AG04450 (cell line): ENCODE measurements around the gene SELPLG. TPM values are rescaled to one million over a fixed set of nuclear protein-coding genes. Genes with fewer than 3 reads are reported as not detected.
"Not testable (repeated sequence)": the region's sequence is repeated elsewhere in the genome, so short reads cannot be mapped to it uniquely, and the experiment has no call there.

ENCODE experiments used
- CTCF ChIA-PET: fragments of 300-600, 350-600 bp; formaldehyde crosslinking; extraction: SDS; loops from one replicate; lab custom pipeline; 2022; ENCODE audit warnings: antibody characterized with exemption, inconsistent platforms; lab: Charles Lee
- POLR2A ChIA-PET: fragments of 350-600 bp; formaldehyde crosslinking; extraction: SDS; loops from one replicate; lab custom pipeline; 2021; ENCODE audit warnings: antibody characterized with exemption, inconsistent platforms; lab: Yijun Ruan, JAX
- DNase-seq: peaks from one replicate; pipeline ENCODE4 v3.0.0-alpha.2; 2011; ENCODE audit warnings: low read depth, low spot score
- H3K27ac ChIP-seq: one replicate; pipeline ENCODE4 v1.5.1; 2012; ENCODE audit warnings: low read depth, low read length, control low read depth
- H3K27me3 ChIP-seq: one replicate; pipeline ENCODE4 v1.6.0; 2012; ENCODE audit warnings: low read length; ENCODE audit not compliant: control insufficient read depth, insufficient read depth
- H3K4me3 ChIP-seq: 2 replicates; pipeline ENCODE4 v1.5.1; 2011; ENCODE audit warnings: mild to moderate bottlenecking, low read depth, low read length, control low read depth
- H3K9me3 ChIP-seq: 2 replicates; pipeline ENCODE4 v1.5.1; 2012; ENCODE audit warnings: low read length; ENCODE audit not compliant: control insufficient read depth, insufficient read depth
- CTCF ChIP-seq: IDR thresholded peaks from 2 replicates; pipeline ENCODE4 v1.5.1; 2011; ENCODE audit warnings: low read depth, low read length, control low read depth, inconsistent platforms
- polyA plus RNA-seq: library from polyadenylated mRNA; depleted of rRNA; stranded (reverse); fragments of >200 nt; gene quantifications from 2 replicates; pipeline ENCODE4 v1.2.3, GENCODE V29; 2011

SELPLG gene
- polyA plus RNA-seq, 1 experiment = 6.1 TPM

- H3K27ac ChIP-seq = no peak overlapping the region
- no peak for DNase-seq
- CTCF ChIA-PET = interaction anchor here (0.6 to 11.2 kb wide), 16 partner anchors 9 to 331 kb away, joined by 3 to 508 read pairs (median 8); partner anchors contain the start of genes ISCU and SART3
- POLR2A ChIA-PET = interaction anchor here (0.6 to 1.6 kb wide), 3 partner anchors 26 to 232 kb away, joined by 3 to 5 read pairs (median 5); partner anchors contain the start of gene ISCU
- no peak for TF ChIP-seq CTCF
- H3K27me3 ChIP-seq = no peaks in the 10 kb centered on the region
- H3K4me3 ChIP-seq = no peak overlapping the region
- peaks cover 7% of the 10 kb centered on the region for H3K9me3 ChIP-seq
Observed at GRCh38 chr12:108619369-108620160, 14.1 kb downstream of the SELPLG start.

- not testable (repeated sequence) for DNase-seq, H3K9me3 ChIP-seq, H3K4me3 ChIP-seq, H3K27ac ChIP-seq, H3K27me3 ChIP-seq
- ChIA-PET POLR2A (interaction anchor here (0.6 kb wide), 1 partner anchor 232 kb away, joined by 3 read pairs; no protein-coding TSS in a partner anchor), CTCF (interaction anchor here (0.6 to 11.2 kb wide), 23 partner anchors 10 to 479 kb away, joined by 3 to 508 read pairs (median 8); partner anchors contain the start of genes ISCU, SART3 and TMEM119)
Observed at GRCh38 chr12:108618953-108619274, 14.8 kb downstream of the SELPLG start.

- DNase-seq = peak; percentile 72
- H3K27me3 ChIP-seq = no peaks in the 10 kb centered on the region
- no peak overlapping the region for H3K27ac ChIP-seq
- H3K9me3 ChIP-seq = peaks cover 7% of the 10 kb centered on the region
- peak; percentile 94 for TF ChIP-seq CTCF
- CTCF ChIA-PET = interaction anchor here (0.6 to 11.2 kb wide), 60 partner anchors 11 to 537 kb away, joined by 3 to 508 read pairs (median 4); partner anchors contain the start of genes ISCU, SART3, SELPLG and TMEM119
- POLR2A ChIA-PET = interaction anchor here (0.6 kb wide), 1 partner anchor 233 kb away, joined by 3 read pairs; no protein-coding TSS in a partner anchor
- H3K4me3 ChIP-seq = no peak overlapping the region
Observed at GRCh38 chr12:108618079-108618952, 15.4 kb downstream of the SELPLG start.

GRCh38 chr12:108616941-108617858 is 16.5 kb downstream of the SELPLG start:
- Histone ChIP-seq H3K27ac (no peak overlapping the region), H3K27me3 (no peaks in the 10 kb centered on the region), H3K9me3 (peaks cover 7% of the 10 kb centered on the region), H3K4me3 (no peak overlapping the region)
- ChIA-PET CTCF (interaction anchor here (0.6 to 11.2 kb wide), 57 partner anchors 9 to 538 kb away, joined by 3 to 508 read pairs (median 5); partner anchors contain the start of genes ISCU, SART3 and SELPLG), POLR2A (no interaction called here)
- no peak for TF ChIP-seq CTCF
- no peak for DNase-seq
